HG02938 (cell line): ENCODE measurements around the gene POLR3B.
"Not testable (repeated sequence)": the region's sequence is repeated elsewhere in the genome, so short reads cannot be mapped to it uniquely, and the experiment has no call there.

Source experiments
- ATAC-seq: cut with Tn5 transposase; IDR thresholded peaks from one replicate; pipeline ENCODE4 v1.9.1; 2021; ENCODE audit warnings: mild to moderate bottlenecking, moderate library complexity; ENCODE audit not compliant: unreplicated experiment

POLR3B gene

DNA sequence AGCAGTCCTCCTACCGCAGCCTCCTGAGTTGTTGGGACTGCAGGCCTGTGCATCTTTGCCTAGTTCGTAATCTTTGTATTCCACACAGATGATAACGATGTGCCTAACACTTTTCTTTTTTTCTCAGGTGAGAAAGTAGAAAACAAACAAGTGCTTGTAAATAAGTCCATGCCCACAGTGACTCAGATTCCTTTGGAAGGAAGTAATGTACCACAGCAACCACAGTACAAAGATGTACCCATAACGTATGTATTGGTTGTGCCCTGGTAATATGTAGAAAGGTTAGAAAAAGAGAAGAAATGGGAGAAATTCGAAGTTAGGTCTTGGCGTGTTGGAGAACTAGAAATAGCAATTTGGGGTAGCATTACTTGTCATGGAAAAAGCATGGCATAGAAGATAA is 101.6 kb downstream of the POLR3B start:
- no peak for ATAC-seq

GRCh38 chr12:106459534-106459933 is 102.0 kb downstream of the POLR3B start:
- ATAC-seq, result no peak

- ATAC-seq, result no peak
These were observed 104.2 kb downstream of the POLR3B start for GRCh38 chr12:106461730-106462129.

- ATAC-seq, result not testable (repeated sequence)
These were observed 108.1 kb downstream of the POLR3B start for GRCh38 chr12:106465605-106466004.

DNA sequence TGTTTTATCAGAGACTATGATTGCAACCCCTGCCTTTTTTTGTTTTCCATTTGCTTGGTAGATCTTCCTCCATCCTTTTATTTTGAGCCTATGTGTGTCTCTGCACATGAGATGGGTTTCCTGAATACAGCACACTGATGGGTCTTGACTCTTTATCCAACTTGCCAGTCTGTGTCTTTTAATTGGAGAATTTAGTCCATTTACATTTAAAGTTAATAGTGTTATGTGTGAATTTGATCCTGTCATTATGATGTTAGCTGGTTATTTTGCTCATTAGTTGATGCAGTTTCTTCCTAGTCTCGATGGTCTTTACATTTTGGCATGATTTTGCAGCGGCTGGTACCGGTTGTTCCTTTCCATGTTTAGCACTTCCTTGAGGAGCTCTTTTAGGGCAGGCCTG is 118.1 kb downstream of the POLR3B start:
- not testable (repeated sequence) for ATAC-seq

GRCh38 chr12:106477627-106478026 is 120.1 kb downstream of the POLR3B start:
- ATAC-seq, result not testable (repeated sequence)

DNA sequence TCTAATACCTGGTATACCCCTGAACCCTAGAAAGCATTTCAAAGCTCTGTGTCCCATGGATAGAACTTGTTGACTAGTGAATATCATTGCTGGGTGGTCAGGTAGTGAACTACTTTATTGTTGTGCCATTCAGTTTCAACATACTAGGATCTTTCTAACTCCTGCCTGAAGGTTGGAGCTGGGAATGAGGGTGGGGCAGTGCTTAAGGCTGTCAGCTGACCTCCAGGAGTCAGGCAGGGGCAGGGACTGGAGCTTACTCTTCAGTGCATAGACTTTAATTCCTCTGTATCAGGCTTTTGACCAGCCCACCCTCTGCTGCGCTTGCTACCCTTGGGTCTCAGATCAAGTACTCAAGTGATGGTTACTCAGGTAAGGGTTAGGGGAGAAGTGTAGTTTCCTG is 122.7 kb downstream of the POLR3B start:
- no peak for ATAC-seq

DNA sequence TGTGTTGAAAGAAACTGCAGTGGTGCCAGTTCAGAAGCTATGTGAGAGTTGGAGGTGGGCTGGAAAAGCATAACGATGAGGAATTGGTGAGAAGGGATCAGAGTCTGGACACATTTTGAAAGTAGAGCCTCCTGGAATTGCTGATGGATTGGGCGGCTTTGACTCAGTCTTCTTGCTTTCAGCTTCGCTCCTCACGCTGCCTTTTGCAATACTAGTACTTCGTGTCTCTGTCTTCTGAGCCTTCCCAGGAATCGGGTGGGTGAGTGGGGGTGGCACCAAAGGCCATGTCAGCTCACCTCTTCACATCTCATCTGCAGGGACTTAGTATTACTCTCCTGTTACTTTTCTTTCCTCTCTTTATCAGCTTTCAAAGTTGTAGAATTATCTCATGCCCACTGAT is 123.7 kb downstream of the POLR3B start:
- no peak for ATAC-seq

GRCh38 chr12:106487664-106488063 is 130.1 kb downstream of the POLR3B start:
- no peak for ATAC-seq

- ATAC-seq, result no peak
These were observed 131.3 kb downstream of the POLR3B start for GRCh38 chr12:106488884-106489283.

DNA sequence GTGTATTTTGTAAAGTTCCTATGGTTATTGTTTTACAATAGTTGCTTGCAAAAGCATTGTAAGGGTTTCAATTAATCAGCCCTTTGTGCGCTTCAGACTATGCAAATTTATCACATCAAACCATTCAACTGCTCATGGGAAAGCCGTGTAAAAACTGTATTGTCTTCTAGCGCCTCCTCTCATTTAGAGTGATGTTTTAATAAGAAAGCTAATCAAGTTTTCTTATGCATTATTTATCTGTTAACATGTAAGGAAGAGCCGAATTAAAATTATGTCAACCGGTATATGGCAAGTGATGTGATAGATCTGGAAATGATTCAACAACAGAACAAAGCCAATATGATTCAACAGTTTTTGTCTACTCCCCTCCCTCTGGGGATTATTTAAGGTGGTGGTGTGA is 132.7 kb downstream of the POLR3B start:
- no peak for ATAC-seq

DNA sequence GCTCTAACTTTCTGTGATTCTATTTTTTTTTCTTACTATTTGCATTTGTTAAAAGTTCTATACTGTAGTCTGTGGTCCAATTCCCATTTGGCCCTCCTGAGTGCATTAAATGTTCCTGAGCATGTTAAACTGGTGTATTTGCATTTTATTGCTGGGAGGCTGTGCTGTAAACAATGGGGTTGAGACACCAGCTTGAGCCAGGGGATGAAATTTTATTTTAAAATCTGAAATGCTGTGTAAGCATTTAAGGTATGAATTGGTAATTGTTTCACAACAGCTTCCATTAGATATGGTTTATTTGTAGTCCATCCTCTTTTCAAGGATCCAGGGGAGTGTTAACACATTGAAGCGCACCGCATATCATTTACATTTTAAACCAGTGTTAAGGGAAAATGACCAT is 135.3 kb downstream of the POLR3B start:
- no peak for ATAC-seq

GRCh38 chr12:106493531-106493930 is 136.0 kb downstream of the POLR3B start:
- no peak for ATAC-seq

DNA sequence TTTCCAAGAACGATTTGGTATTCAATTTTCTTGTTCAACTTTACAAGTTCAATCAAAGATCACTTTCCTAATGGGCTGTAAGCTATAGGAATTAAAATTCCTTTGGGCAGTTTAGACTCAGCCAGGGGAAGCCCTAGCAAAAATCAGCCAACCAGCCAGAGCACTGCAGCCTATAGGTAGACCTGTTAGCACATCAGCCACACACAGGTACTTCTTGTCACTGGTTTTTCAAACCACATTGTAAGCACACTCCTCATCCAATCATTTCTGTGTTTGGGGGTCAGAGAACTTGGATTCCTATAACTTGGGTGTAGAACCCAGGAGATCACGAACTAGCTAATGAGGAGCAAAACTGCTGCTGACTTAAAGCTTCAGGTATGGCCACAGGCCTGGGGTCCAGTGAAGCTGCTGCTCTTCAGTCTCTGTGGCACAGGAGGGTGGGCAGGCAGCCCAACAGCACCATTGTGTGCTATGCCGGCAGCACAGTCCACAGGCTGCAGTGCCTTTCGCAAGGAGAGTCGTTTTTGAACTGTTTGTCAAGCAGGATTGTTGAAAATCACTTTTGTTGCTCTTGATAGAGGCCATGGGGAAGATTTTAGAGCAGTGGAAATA is 137.9 kb downstream of the POLR3B start:
- ATAC-seq, result no peak

- ATAC-seq, result no peak
These were observed 140.5 kb downstream of the POLR3B start for GRCh38 chr12:106498056-106498455.

DNA sequence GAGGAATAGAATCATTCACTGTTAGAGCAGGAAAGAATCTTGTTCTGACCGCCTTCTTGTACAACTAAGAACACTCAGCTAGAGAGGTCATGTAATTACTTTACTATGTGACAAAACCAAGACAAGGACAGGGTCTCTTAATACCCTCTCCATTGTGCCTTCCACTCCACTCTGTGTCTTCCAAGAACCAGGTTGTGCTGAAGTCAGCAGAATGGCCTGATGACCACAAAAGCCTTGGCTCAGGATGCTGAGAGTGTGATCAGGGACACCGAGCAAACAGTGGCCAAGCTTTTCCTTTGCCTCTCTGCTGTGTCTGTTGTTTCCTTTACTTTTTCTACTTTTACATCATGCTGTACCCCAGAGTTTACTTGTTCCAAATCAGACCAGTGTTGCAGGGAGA is 142.1 kb downstream of the POLR3B start:
- ATAC-seq, result no peak

DNA sequence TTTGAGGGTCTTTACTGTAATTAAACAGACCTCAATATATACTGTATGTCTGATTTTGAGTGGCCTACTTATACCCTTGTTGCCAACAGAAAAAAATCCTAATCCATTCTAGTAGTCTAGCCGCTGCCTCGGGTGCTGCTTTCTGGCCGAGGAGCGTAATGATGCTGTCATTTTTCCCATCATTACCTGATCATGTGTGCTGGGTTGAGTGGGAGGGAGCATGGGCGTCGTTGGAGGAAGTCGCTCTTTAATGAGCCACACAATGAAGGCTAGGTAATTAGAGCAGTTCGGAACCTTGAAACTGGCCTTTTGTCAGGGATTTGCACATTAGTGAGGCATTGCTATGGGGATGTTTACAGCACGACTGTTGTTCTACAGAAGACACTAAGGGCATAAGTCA is 149.1 kb downstream of the POLR3B start:
- no peak for ATAC-seq

DNA sequence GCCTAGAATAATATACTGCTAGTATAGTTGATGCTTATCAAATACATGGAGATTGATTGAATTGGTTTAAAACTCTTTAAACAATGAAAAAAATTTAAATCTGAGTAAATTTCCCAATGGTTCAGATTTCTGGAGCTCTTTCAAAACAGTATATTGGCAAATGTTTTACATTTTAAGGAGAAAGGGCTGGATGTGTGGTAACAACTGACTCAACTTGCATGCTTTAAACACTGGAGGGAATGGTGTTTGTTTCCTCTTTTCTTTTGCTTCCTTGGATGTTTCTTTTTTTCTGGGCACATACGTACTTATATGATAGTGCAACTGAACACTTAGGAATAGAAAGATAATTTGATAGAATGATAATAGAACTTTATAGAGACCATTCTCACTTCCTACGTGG is 151.4 kb downstream of the POLR3B start:
- ATAC-seq, result no peak

DNA sequence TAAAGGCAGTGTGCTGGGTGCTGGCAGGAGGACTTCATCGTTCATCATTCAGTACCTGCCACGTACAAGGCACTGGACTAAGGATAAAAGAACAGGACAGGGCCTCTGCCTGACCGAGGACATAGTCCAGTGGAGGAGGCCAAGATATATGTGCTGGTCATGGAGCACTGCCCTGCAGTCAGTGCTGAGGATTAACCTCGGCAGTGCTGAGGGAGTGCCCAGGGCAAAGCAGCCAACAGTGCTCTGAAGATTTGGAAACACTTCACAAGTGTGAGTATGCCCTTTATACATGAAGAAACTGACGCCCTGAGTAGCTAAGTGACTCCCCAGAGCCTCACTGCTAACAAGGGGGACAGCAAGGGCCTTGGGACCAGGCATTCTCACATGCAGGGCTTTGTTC is 153.8 kb downstream of the POLR3B start:
- no peak for ATAC-seq

DNA sequence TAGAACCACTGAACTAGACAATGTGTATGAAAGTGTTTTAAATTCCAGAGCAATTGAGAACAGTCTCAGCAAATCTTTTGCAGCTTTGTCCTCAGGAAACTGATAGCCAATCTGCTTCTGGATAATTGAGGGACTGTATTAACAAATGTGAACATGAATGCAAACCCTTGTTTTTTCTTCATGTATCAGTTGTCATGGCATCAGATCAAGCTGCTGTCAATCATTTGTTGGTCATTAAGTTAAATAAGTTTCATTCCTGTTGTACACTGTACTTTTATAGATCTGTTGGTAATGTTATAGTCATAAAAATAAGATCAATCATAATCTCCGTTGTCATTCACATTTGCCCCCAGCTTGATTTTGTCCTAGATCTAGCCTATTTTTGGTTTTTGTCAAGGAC is 159.8 kb downstream of the POLR3B start:
- no peak for ATAC-seq

GRCh38 chr12:106519607-106520021 is 162.1 kb downstream of the POLR3B start:
- no peak for ATAC-seq

- ATAC-seq, result no peak
These were observed 164.4 kb downstream of the POLR3B start for GRCh38 chr12:106521901-106522300.

DNA sequence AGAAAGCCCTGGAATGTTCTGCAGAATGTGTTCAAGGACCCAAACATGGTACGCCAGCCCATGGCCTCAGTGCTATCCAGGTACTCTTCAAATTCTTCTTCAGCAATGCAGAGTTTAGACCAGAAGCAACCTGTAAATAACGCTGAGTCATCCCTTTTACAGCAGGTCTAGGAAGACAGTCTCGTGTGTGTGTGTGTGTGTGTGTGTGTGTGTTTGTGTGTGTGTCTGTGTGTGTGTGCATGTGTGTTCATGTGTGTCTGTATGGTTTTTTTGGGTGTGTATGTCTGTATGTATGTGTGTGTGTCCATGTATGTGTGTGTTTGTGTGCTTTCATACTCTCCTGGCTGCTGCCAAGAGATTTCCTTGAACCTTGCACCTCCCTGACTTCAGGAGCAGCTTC is 165.2 kb downstream of the POLR3B start:
- no peak for ATAC-seq
